H9 (cell line): ENCODE measurements around the gene URB1. TPM values are rescaled to one million over a fixed set of nuclear protein-coding genes. Genes with fewer than 3 reads are reported as not detected.
"Not testable (repeated sequence)": the region's sequence is repeated elsewhere in the genome, so short reads cannot be mapped to it uniquely, and the experiment has no call there.

Experiments used
- DNase-seq: peaks from one replicate; pipeline ENCODE4 v3.0.0-alpha.2; 2017
- H2AFZ ChIP-seq: one replicate; pipeline ENCODE4 v1.6.1; 2013; ENCODE audit warnings: mild to moderate bottlenecking, low read length, control low read depth, moderate library complexity
- H2AK5ac ChIP-seq: 2 replicates; pipeline ENCODE4 v1.6.1; 2013; ENCODE audit warnings: low read length, control low read depth, mixed read lengths; ENCODE audit not compliant: insufficient read length
- H2BK120ac ChIP-seq: one replicate; pipeline ENCODE4 v1.6.1; 2013; ENCODE audit warnings: low read depth, mild to moderate bottlenecking, low read length, control low read depth, inconsistent platforms; ENCODE audit not compliant: poor library complexity, severe bottlenecking
- H2BK12ac ChIP-seq: 2 replicates; pipeline ENCODE4 v1.6.1; 2013; ENCODE audit warnings: low read length, control low read depth, mixed read lengths, low read depth; ENCODE audit not compliant: insufficient read length
- H2BK15ac ChIP-seq: 2 replicates; pipeline ENCODE4 v1.6.1; 2013; ENCODE audit warnings: low read depth, low read length, control low read depth
- H2BK20ac ChIP-seq: one replicate; pipeline ENCODE4 v1.6.1; 2013; ENCODE audit warnings: low read depth, mild to moderate bottlenecking, low read length, control low read depth, inconsistent platforms; ENCODE audit not compliant: poor library complexity, severe bottlenecking
- H2BK5ac ChIP-seq: 2 replicates; pipeline ENCODE4 v1.6.1; 2013; ENCODE audit warnings: low read length, control low read depth, mixed read lengths; ENCODE audit not compliant: insufficient read length
- H3K14ac ChIP-seq: 2 replicates; pipeline ENCODE4 v1.6.1; 2013; ENCODE audit warnings: low read length, control low read depth; ENCODE audit not compliant: insufficient read depth
- H3K18ac ChIP-seq: 2 replicates; pipeline ENCODE4 v1.6.1; 2013; ENCODE audit warnings: low read depth, mild to moderate bottlenecking, mixed read lengths, low read length, control low read depth; ENCODE audit not compliant: insufficient read length
- H3K23ac ChIP-seq: 2 replicates; pipeline ENCODE4 v1.6.1; 2013; ENCODE audit warnings: low read length, control low read depth, mixed read lengths, low read depth; ENCODE audit not compliant: insufficient read length
- H3K23me2 ChIP-seq: 2 replicates; pipeline ENCODE4 v1.6.1; 2013; ENCODE audit warnings: low read depth, mild to moderate bottlenecking, mixed read lengths, low read length, control low read depth; ENCODE audit not compliant: insufficient read length, poor library complexity, severe bottlenecking
- H3K27ac ChIP-seq: 2 replicates; pipeline ENCODE4 v1.5.1; 2013; ENCODE audit warnings: low read length, control low read depth, mixed read lengths, low read depth; ENCODE audit not compliant: insufficient read length
- H3K27me3 ChIP-seq: 2 replicates; pipeline ENCODE4 v1.6.1; 2013; ENCODE audit warnings: low read length, control low read depth, inconsistent platforms; ENCODE audit not compliant: insufficient read depth
- H3K4ac ChIP-seq: 2 replicates; pipeline ENCODE4 v1.6.1; 2013; ENCODE audit warnings: low read depth, mild to moderate bottlenecking, control low read depth, inconsistent platforms, low read length, moderate library complexity
- H3K4me1 ChIP-seq: 2 replicates; pipeline ENCODE4 v1.6.1; 2013; ENCODE audit warnings: low read length, control low read depth, inconsistent platforms; ENCODE audit not compliant: insufficient read depth
- H3K4me2 ChIP-seq: 2 replicates; pipeline ENCODE4 v1.6.1; 2013; ENCODE audit warnings: low read length, control low read depth, mixed read lengths; ENCODE audit not compliant: insufficient read length, insufficient read depth
- H3K56ac ChIP-seq: 2 replicates; pipeline ENCODE4 v1.6.1; 2013; ENCODE audit warnings: low read depth, mild to moderate bottlenecking, mixed read lengths, low read length, control low read depth; ENCODE audit not compliant: insufficient read length
- H3K79me1 ChIP-seq: 2 replicates; pipeline ENCODE4 v1.6.1; 2013; ENCODE audit warnings: low read depth, mild to moderate bottlenecking, moderate library complexity, low read length, control low read depth, inconsistent platforms; ENCODE audit not compliant: insufficient read depth, poor library complexity, severe bottlenecking
- H3K79me2 ChIP-seq: 2 replicates; pipeline ENCODE4 v1.6.1; 2013; ENCODE audit warnings: low read length, control low read depth, inconsistent platforms; ENCODE audit not compliant: insufficient read depth
- H3K9ac ChIP-seq: 2 replicates; pipeline ENCODE4 v1.6.1; 2013; ENCODE audit warnings: low read length, control low read depth, mixed read lengths; ENCODE audit not compliant: insufficient read length; ENCODE audit errors: extremely low read depth
- H3K9me3 ChIP-seq: one replicate; pipeline ENCODE4 v1.6.1; 2013; ENCODE audit warnings: low read depth, low read length, inconsistent platforms; ENCODE audit not compliant: control insufficient read depth
- H3T11ph ChIP-seq: one replicate; pipeline ENCODE4 v1.6.1; 2013; ENCODE audit warnings: mild to moderate bottlenecking, low read length, control low read depth, inconsistent platforms
- H4K20me1 ChIP-seq: one replicate; pipeline ENCODE4 v1.6.1; 2013; ENCODE audit not compliant: control insufficient read depth, insufficient read length, insufficient read depth
- H4K5ac ChIP-seq: 2 replicates; pipeline ENCODE4 v1.6.1; 2013; ENCODE audit warnings: low read depth, mild to moderate bottlenecking, mixed read lengths, low read length, control low read depth; ENCODE audit not compliant: insufficient read length
- H4K8ac ChIP-seq: replicated peaks from 2 replicates; pipeline ENCODE4 v1.6.1; 2013; ENCODE audit warnings: low read length, control low read depth, mixed read lengths, low read depth; ENCODE audit not compliant: insufficient read length
- H4K91ac ChIP-seq: 2 replicates; pipeline ENCODE4 v1.6.1; 2013; ENCODE audit warnings: low read depth, mild to moderate bottlenecking, moderate library complexity, mixed read lengths, low read length, control low read depth; ENCODE audit not compliant: insufficient read length
- H3K27ac Mint-ChIP-seq, 3 experiments: 2 replicates in 2 of 3; 3 replicates in 1 of 3; pipeline ENCODE4 v1.8.0; 2020 to 2021; ENCODE audit warnings: mixed read lengths in 3 of 3, mild to moderate bottlenecking in 1 of 3, moderate library complexity in 1 of 3
- H3K27me3 Mint-ChIP-seq: 2 replicates; pipeline ENCODE4 v1.8.0; 2021; ENCODE audit warnings: low read depth, mild to moderate bottlenecking, moderate library complexity, mixed read lengths
- H3K36me3 Mint-ChIP-seq, 3 experiments: 2 replicates in 2 of 3; 3 replicates in 1 of 3; pipeline ENCODE4 v1.8.0; 2020 to 2021; ENCODE audit warnings: low read depth in 3 of 3, mixed read lengths in 3 of 3; ENCODE audit not compliant: insufficient read depth in 1 of 3
- H3K4me1 Mint-ChIP-seq, 2 experiments: 2 replicates each; pipeline ENCODE4 v1.8.0; 2020; ENCODE audit warnings: mixed read lengths in 2 of 2
- H3K4me3 Mint-ChIP-seq, 2 experiments: 2 replicates in 1 of 2; 3 replicates in 1 of 2; pipeline ENCODE4 v1.8.0; 2020 to 2021; ENCODE audit warnings: mild to moderate bottlenecking in 2 of 2, mixed read lengths in 2 of 2, moderate library complexity in 1 of 2
- H3K9me3 Mint-ChIP-seq, 2 experiments: 2 replicates in 1 of 2; 3 replicates in 1 of 2; pipeline ENCODE4 v1.8.0; 2020; ENCODE audit warnings: mild to moderate bottlenecking in 2 of 2, mixed read lengths in 2 of 2, moderate library complexity in 1 of 2
- CTCF ChIP-seq: fragments of 200-600 bp; sonication (generic); conservative IDR thresholded peaks from 3 replicates; pipeline ENCODE4 v1.8.0; 2021; ENCODE audit warnings: antibody characterized with exemption, mild to moderate bottlenecking
- WGBS: extraction: QIAGEN DNeasy Blood & Tissue Kit; methylation state at CpG from one replicate; pipeline ENCODE4 v1.1.7; 2013; ENCODE audit warnings: missing lambda C conversion rate, low lambda C conversion rate, mixed read lengths; ENCODE audit not compliant: insufficient read length; ENCODE audit errors: extremely low coverage; 5-methylcytosine and 5-hydroxymethylcytosine counted together
- total RNA-seq: library from RNA; stranded (reverse); gene quantifications from 2 replicates; pipeline ENCODE4 v1.2.1, GENCODE V29; 2021

Gene URB1
- total RNA-seq, 1 experiment from 2014 or later: 23.5 TPM

- Histone ChIP-seq H3K4ac (no peak overlapping the region), H3K9me3 (no peaks in the 10 kb centered on the region), H2BK5ac (no peak overlapping the region), H3K23me2 (no peaks in the 10 kb centered on the region), H3K27me3 (no peaks in the 10 kb centered on the region), H3K4me1 (no peaks in the 10 kb centered on the region), H2BK12ac (no peak overlapping the region), H2BK120ac (no peak overlapping the region), H2BK15ac (no peak overlapping the region), H3K14ac (no peak overlapping the region), H2AFZ (no peak overlapping the region), H4K91ac (no peak overlapping the region), H4K20me1 (no peaks in the 10 kb centered on the region), H3K4me2 (no peak overlapping the region), H3K23ac (no peak overlapping the region), H3K18ac (no peak overlapping the region), H4K5ac (no peak overlapping the region), H2BK20ac (no peak overlapping the region), H3K79me2 (no peaks in the 10 kb centered on the region), H3T11ph (no peak overlapping the region), H3K27ac (no peak overlapping the region), H2AK5ac (no peak overlapping the region), H3K9ac (no peak overlapping the region), H4K8ac (no peak overlapping the region), H3K79me1 (no peaks in the 10 kb centered on the region), H3K56ac (no peak overlapping the region)
- Mint-ChIP-seq H3K27ac (no peak overlapping the region), H3K9me3 (no peaks in the 10 kb centered on the region), H3K27me3 (no peaks in the 10 kb centered on the region), H3K36me3 (peaks cover 32 to 82% (median 60%) of the 10 kb centered on the region in 3 experiments; a peak in 6 of 7 replicates), H3K4me3 (no peak overlapping the region), H3K4me1 (no peaks in the 10 kb centered on the region)
- no peak for DNase-seq
- TF ChIP-seq CTCF: no peak
- no CpG with 5 or more reads among the region's 6 CpGs for WGBS
These were observed 21.6 kb downstream of the URB1 start for GRCh38 chr21:32370998-32371766.

GRCh38 chr21:32368961-32369360 is 23.9 kb downstream of the URB1 start:
- not testable (repeated sequence) for H3K9ac ChIP-seq, H3K27me3 Mint-ChIP-seq, H3K56ac ChIP-seq, H3K4me3 Mint-ChIP-seq, H2BK20ac ChIP-seq, H2BK120ac ChIP-seq, H3K27me3 ChIP-seq, H3K18ac ChIP-seq, H3T11ph ChIP-seq, H2AFZ ChIP-seq, H3K27ac ChIP-seq, H3K14ac ChIP-seq, H3K4me1 ChIP-seq, H2BK12ac ChIP-seq, H4K20me1 ChIP-seq, H3K4me2 ChIP-seq, H3K23me2 ChIP-seq, H2BK5ac ChIP-seq, H3K79me1 ChIP-seq, H3K4me1 Mint-ChIP-seq, H4K5ac ChIP-seq, H4K8ac ChIP-seq, H2BK15ac ChIP-seq, H3K79me2 ChIP-seq, H3K23ac ChIP-seq, H4K91ac ChIP-seq, H3K9me3 ChIP-seq, DNase-seq, H3K4ac ChIP-seq, H2AK5ac ChIP-seq, H3K9me3 Mint-ChIP-seq
- Mint-ChIP-seq H3K27ac (peak overlapping the region in 1 of 3 experiments; percentile 78; a peak in 2 of 7 replicates), H3K36me3 (peaks cover 40 to 86% (median 73%) of the 10 kb centered on the region in 3 experiments; a peak in 6 of 7 replicates)
- WGBS: no CpG with 5 or more reads among the region's 1 CpG
